ELF-1 (cell line): ENCODE measurements around the gene TFPI.

Experiments
- DNase-seq: peaks from one replicate; pipeline ENCODE4 v3.0.0-alpha.2; 2016; ENCODE audit warnings: low read depth, low spot score

Gene TFPI

DNA sequence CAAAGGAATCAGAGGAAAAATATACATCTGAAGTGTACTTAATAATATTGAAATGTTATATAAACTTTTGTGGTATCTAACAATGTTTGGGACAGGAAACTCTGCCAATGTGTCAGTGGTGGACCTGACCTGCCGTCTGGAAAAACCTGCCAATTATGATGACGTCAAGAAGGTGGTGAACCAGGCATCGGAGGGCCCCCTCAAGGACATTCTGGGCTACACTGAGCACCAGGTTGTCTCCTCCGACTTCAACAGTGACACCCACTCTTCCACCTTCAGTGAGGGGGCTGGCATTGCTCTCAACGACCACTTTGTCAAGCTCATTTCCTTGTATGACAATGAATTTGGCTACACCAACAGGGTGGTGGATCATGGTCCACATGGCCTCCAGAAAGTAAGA is 138.8 kb downstream of the TFPI start:
- no peak for DNase-seq
